Measurements from ENCODE around the gene ZC3HAV1. TPM values are rescaled to one million over a fixed set of nuclear protein-coding genes. Genes with fewer than 3 reads are reported as not detected.

ZC3HAV1 gene
- total RNA-seq, 1 donor from 2014 or later = 36.0 TPM

DNA sequence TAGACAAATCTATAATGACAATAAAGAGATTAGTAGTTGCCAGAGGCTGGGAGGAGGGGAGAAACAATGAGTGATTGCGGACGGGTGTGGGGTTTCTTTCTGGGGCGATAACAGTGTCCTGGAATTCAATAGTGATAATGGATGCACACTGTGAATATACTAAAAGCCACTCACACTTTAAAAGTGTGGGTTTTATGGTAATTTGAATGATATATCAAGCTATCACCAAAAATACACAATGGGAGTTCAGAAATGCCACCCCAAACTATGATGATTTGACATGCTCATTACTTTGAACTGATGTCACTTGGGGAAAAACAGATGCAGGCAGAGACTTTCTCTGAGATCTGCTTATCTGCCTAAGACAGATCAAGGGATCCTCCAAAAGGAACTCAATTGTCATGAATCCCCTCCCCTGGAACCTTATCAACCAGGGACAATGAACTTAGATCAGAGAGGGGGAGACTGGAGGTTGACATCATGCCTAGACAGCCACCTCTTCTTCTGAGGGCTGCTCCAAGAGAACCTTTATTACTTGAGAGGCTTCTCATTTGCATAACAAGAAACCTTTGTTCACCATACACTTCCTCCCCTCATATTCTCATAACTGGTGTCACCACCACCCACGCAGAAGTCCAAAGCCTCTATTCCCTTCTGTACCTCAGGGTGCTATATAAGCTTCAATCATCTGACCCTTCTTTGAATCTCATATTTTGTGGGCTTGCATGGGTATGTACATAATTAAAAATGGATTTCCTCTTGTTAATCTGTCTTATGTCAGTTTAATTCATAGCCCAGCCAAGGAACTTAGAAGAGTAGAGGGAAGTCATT is 14.8 kb upstream of the ZC3HAV1 start:
- Histone ChIP-seq H3K4me3 (no peak overlapping the region), H3K9me3 (no peaks in the 10 kb centered on the region), H3K4me1 (no peaks in the 10 kb centered on the region), H3K27me3 (no peaks in the 10 kb centered on the region), H3K27ac (no peak overlapping the region), H3K36me3 (no peaks in the 10 kb centered on the region)
- intact Hi-C loops (cut with DNase I) = no loop called here
- DNase-seq = no peak
- TF ChIP-seq, protein P1, sequence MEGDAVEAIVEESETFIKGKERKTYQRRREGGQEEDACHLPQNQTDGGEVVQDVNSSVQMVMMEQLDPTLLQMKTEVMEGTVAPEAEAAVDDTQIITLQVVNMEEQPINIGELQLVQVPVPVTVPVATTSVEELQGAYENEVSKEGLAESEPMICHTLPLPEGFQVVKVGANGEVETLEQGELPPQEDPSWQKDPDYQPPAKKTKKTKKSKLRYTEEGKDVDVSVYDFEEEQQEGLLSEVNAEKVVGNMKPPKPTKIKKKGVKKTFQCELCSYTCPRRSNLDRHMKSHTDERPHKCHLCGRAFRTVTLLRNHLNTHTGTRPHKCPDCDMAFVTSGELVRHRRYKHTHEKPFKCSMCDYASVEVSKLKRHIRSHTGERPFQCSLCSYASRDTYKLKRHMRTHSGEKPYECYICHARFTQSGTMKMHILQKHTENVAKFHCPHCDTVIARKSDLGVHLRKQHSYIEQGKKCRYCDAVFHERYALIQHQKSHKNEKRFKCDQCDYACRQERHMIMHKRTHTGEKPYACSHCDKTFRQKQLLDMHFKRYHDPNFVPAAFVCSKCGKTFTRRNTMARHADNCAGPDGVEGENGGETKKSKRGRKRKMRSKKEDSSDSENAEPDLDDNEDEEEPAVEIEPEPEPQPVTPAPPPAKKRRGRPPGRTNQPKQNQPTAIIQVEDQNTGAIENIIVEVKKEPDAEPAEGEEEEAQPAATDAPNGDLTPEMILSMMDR (IDR thresholded peaks at IDR 0.05) = no peak
- no peak for ATAC-seq

DNA sequence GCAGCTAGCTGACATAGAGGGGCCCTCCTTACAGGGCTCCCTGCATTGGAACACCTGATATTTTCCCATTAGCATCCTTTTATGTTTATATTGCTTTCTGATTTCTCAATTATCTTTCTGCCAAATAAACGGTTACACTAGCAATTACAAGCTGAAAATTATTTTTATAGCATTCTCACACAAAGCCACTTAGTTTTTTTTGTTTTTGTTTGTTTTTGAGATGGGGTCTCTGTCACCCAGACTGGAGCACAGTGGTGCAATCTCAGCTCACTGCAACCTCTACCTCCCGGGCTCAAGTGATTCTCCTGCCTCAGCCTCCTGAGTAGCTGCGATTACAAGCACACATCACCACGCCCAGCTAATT is 9.9 kb upstream of the ZC3HAV1 start:
- Histone ChIP-seq H3K27ac (no peak overlapping the region), H3K4me3 (no peak overlapping the region), H3K4me1 (peaks cover 7% of the 10 kb centered on the region), H3K36me3 (no peaks in the 10 kb centered on the region), H3K9me3 (no peaks in the 10 kb centered on the region), H3K27me3 (no peaks in the 10 kb centered on the region)
- no peak for ATAC-seq
- TF ChIP-seq, protein P1 (IDR thresholded peaks at IDR 0.05) = no peak
- no peak for DNase-seq
- intact Hi-C loops (cut with DNase I) = no loop called here

DNA sequence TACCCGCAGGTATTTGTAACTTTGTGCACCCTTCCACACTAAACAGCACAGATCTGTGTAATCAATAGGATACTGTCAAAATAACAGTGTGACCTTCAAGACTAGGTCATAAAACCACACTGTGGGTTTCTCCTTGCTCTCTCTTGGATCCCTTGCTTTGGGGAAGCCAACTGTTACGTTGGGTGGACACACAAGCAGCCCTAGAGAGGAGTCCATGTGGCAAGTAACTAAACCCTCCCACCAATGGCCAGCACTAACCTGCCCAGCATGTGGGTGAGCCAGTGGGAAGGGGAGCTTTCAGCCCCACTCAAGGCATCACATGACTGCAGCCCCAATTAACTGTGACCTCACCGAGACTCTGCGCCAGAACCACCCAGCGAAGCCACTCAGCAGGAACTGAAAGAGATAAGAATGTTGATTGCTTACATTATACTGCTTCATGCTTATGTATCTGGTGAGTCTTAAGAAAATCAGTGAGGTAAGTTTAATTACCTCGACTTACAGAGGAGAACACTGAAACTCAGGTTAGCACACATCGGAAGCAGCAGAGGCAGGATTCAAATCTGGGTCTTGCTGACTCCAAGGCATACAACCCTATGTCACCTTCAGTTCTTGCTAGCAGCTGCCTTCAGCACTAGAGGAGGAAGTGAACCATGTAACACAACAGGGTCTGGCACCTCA is 9.4 kb upstream of the ZC3HAV1 start:
- peak; percentile 59 for ATAC-seq
- H3K27ac ChIP-seq = no peak overlapping the region

DNA sequence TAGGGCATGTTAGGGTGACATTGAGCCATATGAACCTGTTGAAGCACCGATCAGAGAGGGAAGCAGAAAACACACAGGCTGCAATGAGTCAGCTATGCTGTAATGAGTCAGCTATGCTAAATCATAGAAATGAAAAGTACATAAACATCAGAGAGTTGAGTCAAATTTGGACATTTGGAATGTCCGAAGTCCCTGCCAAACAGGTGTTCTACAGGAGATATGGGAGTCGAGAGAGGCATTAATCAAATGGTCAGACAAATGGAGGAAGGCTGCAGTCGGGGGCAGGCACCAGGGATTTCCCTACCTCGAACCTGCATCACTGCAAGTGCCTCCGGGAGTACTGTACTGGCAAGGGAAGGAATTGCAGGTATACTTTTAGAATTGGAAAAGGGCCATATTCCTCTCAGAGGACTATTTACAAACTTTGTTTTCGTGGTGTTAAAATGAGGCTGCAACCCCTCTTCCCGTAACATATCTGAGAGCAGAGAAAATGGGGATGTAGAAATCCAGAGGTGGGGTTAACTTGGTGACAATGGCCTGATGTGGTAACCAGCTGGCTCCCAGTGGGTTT is 8.8 kb upstream of the ZC3HAV1 start:
- H3K27me3 ChIP-seq = no peaks in the 10 kb centered on the region
- ATAC-seq (peak; percentile 63), DNase-seq (no peak)
- no peak overlapping the region for H3K27ac ChIP-seq
- no peak overlapping the region for H3K4me3 ChIP-seq
- no peaks in the 10 kb centered on the region for H3K9me3 ChIP-seq
- no peaks in the 10 kb centered on the region for H3K36me3 ChIP-seq
- H3K4me1 ChIP-seq = peaks cover 7% of the 10 kb centered on the region
- intact Hi-C loops (cut with DNase I) = no loop called here
- TF ChIP-seq, protein P1 (IDR thresholded peaks at IDR 0.05) = no peak

More for the DNA sequence above, 9.4 kb upstream of the ZC3HAV1 start:
- Histone ChIP-seq H3K9me3 (no peaks in the 10 kb centered on the region), H3K4me1 (peaks cover 7% of the 10 kb centered on the region), H3K4me3 (no peak overlapping the region), H3K27me3 (no peaks in the 10 kb centered on the region), H3K36me3 (no peaks in the 10 kb centered on the region)
- intact Hi-C loops (cut with DNase I) = no loop called here
- TF ChIP-seq, protein P1 (IDR thresholded peaks at IDR 0.05) = no peak
- DNase-seq = no peak

DNA sequence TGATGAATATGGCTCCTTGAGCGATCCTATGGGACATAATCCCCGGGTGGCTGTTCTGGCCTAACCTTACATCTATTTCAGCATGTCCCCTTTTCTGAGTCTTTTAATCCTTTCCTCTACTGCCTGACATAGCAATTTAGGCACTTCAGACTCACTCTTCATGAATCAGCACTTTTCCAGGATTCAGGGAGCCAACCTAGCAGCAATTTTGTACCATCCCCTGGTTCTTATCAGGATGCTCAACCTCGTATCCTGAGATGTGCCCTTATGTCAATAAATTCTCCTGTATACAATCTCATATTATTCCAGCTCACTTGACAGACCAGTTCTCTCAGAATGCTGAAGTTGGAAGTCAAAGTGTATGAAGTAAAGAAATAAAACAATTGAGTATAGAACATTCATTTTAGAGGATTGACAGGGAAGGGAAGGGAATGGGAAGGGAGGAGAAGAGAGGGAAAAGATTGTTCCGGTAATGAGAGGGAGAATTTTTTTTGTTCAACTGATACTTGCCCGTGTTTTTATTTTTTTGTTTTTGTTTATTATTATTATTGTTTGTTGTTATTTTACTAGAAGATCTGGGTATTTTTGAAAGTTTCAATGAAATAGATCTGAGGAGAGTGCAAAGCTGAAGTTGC is 8.2 kb upstream of the ZC3HAV1 start:
- no peak overlapping the region for H3K27ac ChIP-seq
- intact Hi-C loops (cut with DNase I) = no loop called here
- no peaks in the 10 kb centered on the region for H3K27me3 ChIP-seq
- TF ChIP-seq, protein P1 (IDR thresholded peaks at IDR 0.05) = no peak
- H3K9me3 ChIP-seq = no peaks in the 10 kb centered on the region
- no peak overlapping the region for H3K4me3 ChIP-seq
- no peaks in the 10 kb centered on the region for H3K36me3 ChIP-seq
- DNase-seq (no peak), ATAC-seq (no peak)
- H3K4me1 ChIP-seq = peaks cover 7% of the 10 kb centered on the region
